Measurements from ENCODE around the gene KCNMA1.

DNA sequence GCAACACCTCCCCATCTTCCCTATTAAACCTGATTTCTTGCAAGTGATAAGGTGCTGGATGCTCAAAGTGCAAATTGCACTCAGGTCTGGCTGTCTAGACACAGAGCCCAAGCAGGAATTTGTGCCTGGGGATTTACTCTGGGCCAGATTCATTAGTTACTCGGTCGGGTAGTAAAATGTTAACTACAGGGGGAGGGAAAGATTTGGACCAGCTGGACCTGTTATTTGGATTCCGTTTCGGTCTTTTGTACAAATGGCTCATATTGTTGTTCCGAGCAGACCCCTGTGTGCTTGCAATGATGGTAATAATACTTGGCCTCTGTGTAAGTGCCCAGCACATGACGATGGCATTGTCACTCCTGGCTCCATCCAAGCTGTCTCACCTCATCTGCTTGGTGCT is 609.6 kb downstream of the KCNMA1 start:
- TF ChIP-seq, protein P1, sequence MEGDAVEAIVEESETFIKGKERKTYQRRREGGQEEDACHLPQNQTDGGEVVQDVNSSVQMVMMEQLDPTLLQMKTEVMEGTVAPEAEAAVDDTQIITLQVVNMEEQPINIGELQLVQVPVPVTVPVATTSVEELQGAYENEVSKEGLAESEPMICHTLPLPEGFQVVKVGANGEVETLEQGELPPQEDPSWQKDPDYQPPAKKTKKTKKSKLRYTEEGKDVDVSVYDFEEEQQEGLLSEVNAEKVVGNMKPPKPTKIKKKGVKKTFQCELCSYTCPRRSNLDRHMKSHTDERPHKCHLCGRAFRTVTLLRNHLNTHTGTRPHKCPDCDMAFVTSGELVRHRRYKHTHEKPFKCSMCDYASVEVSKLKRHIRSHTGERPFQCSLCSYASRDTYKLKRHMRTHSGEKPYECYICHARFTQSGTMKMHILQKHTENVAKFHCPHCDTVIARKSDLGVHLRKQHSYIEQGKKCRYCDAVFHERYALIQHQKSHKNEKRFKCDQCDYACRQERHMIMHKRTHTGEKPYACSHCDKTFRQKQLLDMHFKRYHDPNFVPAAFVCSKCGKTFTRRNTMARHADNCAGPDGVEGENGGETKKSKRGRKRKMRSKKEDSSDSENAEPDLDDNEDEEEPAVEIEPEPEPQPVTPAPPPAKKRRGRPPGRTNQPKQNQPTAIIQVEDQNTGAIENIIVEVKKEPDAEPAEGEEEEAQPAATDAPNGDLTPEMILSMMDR (conservative IDR thresholded peaks at IDR 0.05; ENCODE audit: low read depth, low read length) = no peak
- TF ChIP-seq EZH2 (IDR thresholded peaks at IDR 0.05; ENCODE audit: low read length, unreplicated experiment) (no peak), EZH2phosphoT487 (IDR thresholded peaks at IDR 0.05; ENCODE audit: borderline replicate concordance, low read length) (no peak)

All from PC-3 (cell line).